Measurements from ENCODE around the gene MTHFD1L.

MTHFD1L gene

GRCh38 chr6:150915131-150915879, 49.8 kb downstream of the MTHFD1L start:
- H3K9me2 ChIP-seq (replicated peaks; ENCODE audit: control insufficient read depth, low read length): no peaks in the 10 kb centered on the region
- no peaks in the 10 kb centered on the region for H3K79me2 ChIP-seq (ENCODE audit: control insufficient read depth, low read length)
- H3K4me2 ChIP-seq (ENCODE audit: low read length): no peak overlapping the region
- H3F3A ChIP-seq (ENCODE audit: control insufficient read depth, insufficient read depth): no peaks in the 10 kb centered on the region
- no peak overlapping the region for H3K4me3 ChIP-seq (ENCODE audit: low read length)
- no peaks in the 10 kb centered on the region for H3K4me1 ChIP-seq (ENCODE audit: control insufficient read depth, low read length)
- H3K9me3 ChIP-seq (ENCODE audit: control insufficient read depth, insufficient read depth, low read length): no peaks in the 10 kb centered on the region
- TF ChIP-seq CTCF (IDR thresholded peaks at IDR 0.05; ENCODE audit: low read depth, low read length, poor library complexity, severe bottlenecking) (no peak), EZH2phosphoT487 (IDR thresholded peaks at IDR 0.05; ENCODE audit: borderline replicate concordance, low read length) (no peak)
- H3K27ac ChIP-seq (ENCODE audit: low read depth, low read length): no peak overlapping the region
- peaks cover 58% of the 10 kb centered on the region for H3K36me3 ChIP-seq (ENCODE audit: control insufficient read depth, low read length)
- H4K20me1 ChIP-seq (ENCODE audit: control insufficient read depth, insufficient read depth, low read depth, low read length): no peaks in the 10 kb centered on the region
- no peaks in the 10 kb centered on the region for H3K27me3 ChIP-seq (ENCODE audit: control insufficient read depth, low read length)

GRCh38 chr6:150915880-150916265, 50.4 kb downstream of the MTHFD1L start:
- Histone ChIP-seq H3F3A (ENCODE audit: control insufficient read depth, insufficient read depth) (no peaks in the 10 kb centered on the region), H4K20me1 (ENCODE audit: control insufficient read depth, insufficient read depth, low read depth, low read length) (no peaks in the 10 kb centered on the region), H3K9me2 (replicated peaks; ENCODE audit: control insufficient read depth, low read length) (no peaks in the 10 kb centered on the region), H3K4me3 (ENCODE audit: low read length) (no peak overlapping the region), H3K27ac (ENCODE audit: low read depth, low read length) (no peak overlapping the region), H3K4me2 (ENCODE audit: low read length) (no peak overlapping the region), H3K9me3 (ENCODE audit: control insufficient read depth, insufficient read depth, low read length) (no peaks in the 10 kb centered on the region), H3K36me3 (ENCODE audit: control insufficient read depth, low read length) (peaks cover 52% of the 10 kb centered on the region), H3K4me1 (ENCODE audit: control insufficient read depth, low read length) (no peaks in the 10 kb centered on the region), H3K27me3 (ENCODE audit: control insufficient read depth, low read length) (no peaks in the 10 kb centered on the region), H3K79me2 (ENCODE audit: control insufficient read depth, low read length) (no peaks in the 10 kb centered on the region)
- TF ChIP-seq EZH2phosphoT487 (IDR thresholded peaks at IDR 0.05; ENCODE audit: borderline replicate concordance, low read length) (no peak), CTCF (IDR thresholded peaks at IDR 0.05; ENCODE audit: low read depth, low read length, poor library complexity, severe bottlenecking) (no peak)

GRCh38 chr6:150919938-150920337, 54.4 kb downstream of the MTHFD1L start:
- H3F3A ChIP-seq (ENCODE audit: control insufficient read depth, insufficient read depth): no peaks in the 10 kb centered on the region
- TF ChIP-seq CTCF (IDR thresholded peaks at IDR 0.05; ENCODE audit: low read depth, low read length, poor library complexity, severe bottlenecking) (no peak), EZH2phosphoT487 (IDR thresholded peaks at IDR 0.05; ENCODE audit: borderline replicate concordance, low read length) (no peak)

More at GRCh38 chr6:150919938-150920337, 54.4 kb downstream of the MTHFD1L start:
- Histone ChIP-seq H3K4me1 (ENCODE audit: control insufficient read depth, low read length) (peaks cover 2% of the 10 kb centered on the region), H3K4me3 (ENCODE audit: low read length) (no peak overlapping the region), H3K36me3 (ENCODE audit: control insufficient read depth, low read length) (peaks cover 49% of the 10 kb centered on the region), H3K27ac (ENCODE audit: low read depth, low read length) (no peak overlapping the region), H4K20me1 (ENCODE audit: control insufficient read depth, insufficient read depth, low read depth, low read length) (no peaks in the 10 kb centered on the region), H3K9me2 (replicated peaks; ENCODE audit: control insufficient read depth, low read length) (no peaks in the 10 kb centered on the region), H3K4me2 (ENCODE audit: low read length) (no peak overlapping the region), H3K27me3 (ENCODE audit: control insufficient read depth, low read length) (no peaks in the 10 kb centered on the region), H3K79me2 (ENCODE audit: control insufficient read depth, low read length) (no peaks in the 10 kb centered on the region), H3K9me3 (ENCODE audit: control insufficient read depth, insufficient read depth, low read length) (no peaks in the 10 kb centered on the region)

All from DOHH2 (cell line).